ENCODE measurements around the gene LRRC7. TPM values are rescaled to one million over a fixed set of nuclear protein-coding genes. Genes with fewer than 3 reads are reported as not detected.

Gene LRRC7
- polyA plus RNA-seq, 1 donor from 2014 or later = 141 TPM

- H4K20me1 ChIP-seq (ENCODE audit: insufficient read depth) = no peaks in the 10 kb centered on the region
- no peak overlapping the region for H3K4me2 ChIP-seq (ENCODE audit: low read length)
- H3K9ac ChIP-seq (ENCODE audit: low read length) = no peak overlapping the region
- H3F3A ChIP-seq (ENCODE audit: insufficient read depth, low read length, poor library complexity, severe bottlenecking) = no peaks in the 10 kb centered on the region
- no peak overlapping the region for H3K27ac ChIP-seq (ENCODE audit: low read length)
- TF ChIP-seq SMC3 (conservative IDR thresholded peaks at IDR 0.05; ENCODE audit: poor library complexity) = no peak
- H3K9me3 ChIP-seq (ENCODE audit: low read length) = no peaks in the 10 kb centered on the region
- no peaks in the 10 kb centered on the region for H3K36me3 ChIP-seq (ENCODE audit: insufficient read depth, low read length)
- no peak overlapping the region for H3K4me3 ChIP-seq (ENCODE audit: low read length)
- H2AFZ ChIP-seq (ENCODE audit: low read depth, low read length) = no peak overlapping the region
- H3K27me3 ChIP-seq (ENCODE audit: insufficient read depth, low read depth, low read length) = no peaks in the 10 kb centered on the region
- H3K9me2 ChIP-seq (ENCODE audit: insufficient read depth, low read length) = no peaks in the 10 kb centered on the region
- H3K79me2 ChIP-seq (replicated peaks; ENCODE audit: insufficient read depth, low read length) = no peaks in the 10 kb centered on the region
Measured at GRCh38 chr1:69858534-69858933, 290.8 kb downstream of the LRRC7 start.

GRCh38 chr1:69861641-69862040 is 293.9 kb downstream of the LRRC7 start:
- Histone ChIP-seq H3K9me3 (ENCODE audit: low read length) (no peaks in the 10 kb centered on the region), H4K20me1 (ENCODE audit: insufficient read depth) (no peaks in the 10 kb centered on the region), H3K27me3 (ENCODE audit: insufficient read depth, low read depth, low read length) (no peaks in the 10 kb centered on the region)

More at GRCh38 chr1:69861641-69862040, 293.9 kb downstream of the LRRC7 start:
- H3F3A ChIP-seq (ENCODE audit: insufficient read depth, low read length, poor library complexity, severe bottlenecking) = no peaks in the 10 kb centered on the region
- H3K9me2 ChIP-seq (ENCODE audit: insufficient read depth, low read length) = no peaks in the 10 kb centered on the region
- H3K4me3 ChIP-seq (ENCODE audit: low read length) = no peak overlapping the region
- no peak overlapping the region for H3K9ac ChIP-seq (ENCODE audit: low read length)
- H2AFZ ChIP-seq (ENCODE audit: low read depth, low read length) = no peak overlapping the region
- H3K4me2 ChIP-seq (ENCODE audit: low read length) = no peak overlapping the region
- no peak overlapping the region for H3K27ac ChIP-seq (ENCODE audit: low read length)
- no peaks in the 10 kb centered on the region for H3K36me3 ChIP-seq (ENCODE audit: insufficient read depth, low read length)
- TF ChIP-seq SMC3 (conservative IDR thresholded peaks at IDR 0.05; ENCODE audit: poor library complexity) (no peak), EP300 (conservative IDR thresholded peaks at IDR 0.05; ENCODE audit: poor library complexity, severe bottlenecking) (no peak), TAF1 (IDR thresholded peaks at IDR 0.05; ENCODE audit: low read depth) (no peak), MXI1 (conservative IDR thresholded peaks at IDR 0.05; ENCODE audit: poor library complexity, severe bottlenecking) (no peak), RAD21 (conservative IDR thresholded peaks at IDR 0.05) (no peak), POLR2AphosphoS5 (IDR thresholded peaks at IDR 0.05) (no peak), EZH2 (IDR thresholded peaks at IDR 0.05; ENCODE audit: borderline replicate concordance, insufficient read depth, low read length, poor library complexity, severe bottlenecking) (no peak), CTCF (IDR thresholded peaks at IDR 0.05; ENCODE audit: poor library complexity, severe bottlenecking) (no peak)
- TF ChIP-seq, protein P1, sequence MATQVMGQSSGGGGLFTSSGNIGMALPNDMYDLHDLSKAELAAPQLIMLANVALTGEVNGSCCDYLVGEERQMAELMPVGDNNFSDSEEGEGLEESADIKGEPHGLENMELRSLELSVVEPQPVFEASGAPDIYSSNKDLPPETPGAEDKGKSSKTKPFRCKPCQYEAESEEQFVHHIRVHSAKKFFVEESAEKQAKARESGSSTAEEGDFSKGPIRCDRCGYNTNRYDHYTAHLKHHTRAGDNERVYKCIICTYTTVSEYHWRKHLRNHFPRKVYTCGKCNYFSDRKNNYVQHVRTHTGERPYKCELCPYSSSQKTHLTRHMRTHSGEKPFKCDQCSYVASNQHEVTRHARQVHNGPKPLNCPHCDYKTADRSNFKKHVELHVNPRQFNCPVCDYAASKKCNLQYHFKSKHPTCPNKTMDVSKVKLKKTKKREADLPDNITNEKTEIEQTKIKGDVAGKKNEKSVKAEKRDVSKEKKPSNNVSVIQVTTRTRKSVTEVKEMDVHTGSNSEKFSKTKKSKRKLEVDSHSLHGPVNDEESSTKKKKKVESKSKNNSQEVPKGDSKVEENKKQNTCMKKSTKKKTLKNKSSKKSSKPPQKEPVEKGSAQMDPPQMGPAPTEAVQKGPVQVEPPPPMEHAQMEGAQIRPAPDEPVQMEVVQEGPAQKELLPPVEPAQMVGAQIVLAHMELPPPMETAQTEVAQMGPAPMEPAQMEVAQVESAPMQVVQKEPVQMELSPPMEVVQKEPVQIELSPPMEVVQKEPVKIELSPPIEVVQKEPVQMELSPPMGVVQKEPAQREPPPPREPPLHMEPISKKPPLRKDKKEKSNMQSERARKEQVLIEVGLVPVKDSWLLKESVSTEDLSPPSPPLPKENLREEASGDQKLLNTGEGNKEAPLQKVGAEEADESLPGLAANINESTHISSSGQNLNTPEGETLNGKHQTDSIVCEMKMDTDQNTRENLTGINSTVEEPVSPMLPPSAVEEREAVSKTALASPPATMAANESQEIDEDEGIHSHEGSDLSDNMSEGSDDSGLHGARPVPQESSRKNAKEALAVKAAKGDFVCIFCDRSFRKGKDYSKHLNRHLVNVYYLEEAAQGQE (IDR thresholded peaks at IDR 0.05; ENCODE audit: borderline replicate concordance) = no peak
- H3K79me2 ChIP-seq (replicated peaks; ENCODE audit: insufficient read depth, low read length) = no peaks in the 10 kb centered on the region

All from neural cell (in vitro differentiated cells).